WERI-Rb-1 (cell line): ENCODE results near the gene DHRS12.

Experiments
- DNase-seq: peaks from one replicate; pipeline ENCODE4 v3.0.0-alpha.2; 2020
- H3K27ac ChIP-seq: fragments of 250-450 bp; sonication (Bioruptor Pico); 2 replicates; pipeline ENCODE4 v1.5.1; 2020; ENCODE audit warnings: mild to moderate bottlenecking, moderate library complexity
- H3K27me3 ChIP-seq: fragments of 250-450 bp; sonication (Bioruptor Pico); 2 replicates; pipeline ENCODE4 v1.5.1; 2021; ENCODE audit warnings: mild to moderate bottlenecking, low read depth, moderate library complexity; ENCODE audit not compliant: insufficient read depth, severe bottlenecking
- H3K36me3 ChIP-seq: fragments of 250-450 bp; sonication (Bioruptor Pico); 2 replicates; pipeline ENCODE4 v1.5.1; 2020; ENCODE audit warnings: mild to moderate bottlenecking, moderate library complexity
- H3K4me3 ChIP-seq: 2 replicates; pipeline ENCODE4 v1.5.1; 2011; ENCODE audit warnings: low read depth, mild to moderate bottlenecking, control low read depth, low read length
- H3K9me3 ChIP-seq: fragments of 250-450 bp; sonication (Bioruptor Pico); 2 replicates; pipeline ENCODE4 v1.5.1; 2021; ENCODE audit warnings: mild to moderate bottlenecking, moderate library complexity; ENCODE audit not compliant: severe bottlenecking
- CTCF ChIP-seq: IDR thresholded peaks from 2 replicates; pipeline ENCODE4 v1.5.1; 2011; ENCODE audit warnings: low read depth, mild to moderate bottlenecking, control low read depth, inconsistent platforms, low read length

The DHRS12 gene

GRCh38 chr13:51769455-51770127 is 34.4 kb downstream of the DHRS12 start:
- no peak for DNase-seq
- no peaks in the 10 kb centered on the region for H3K27me3 ChIP-seq
- no peaks in the 10 kb centered on the region for H3K9me3 ChIP-seq
- no peaks in the 10 kb centered on the region for H3K36me3 ChIP-seq
- H3K27ac ChIP-seq, result no peak overlapping the region
- no peak for TF ChIP-seq CTCF
- no peak overlapping the region for H3K4me3 ChIP-seq

- DNase-seq, result no peak
- H3K9me3 ChIP-seq, result no peaks in the 10 kb centered on the region
- no peaks in the 10 kb centered on the region for H3K36me3 ChIP-seq
- TF ChIP-seq CTCF, result no peak
- no peak overlapping the region for H3K27ac ChIP-seq
- no peaks in the 10 kb centered on the region for H3K27me3 ChIP-seq
- no peak overlapping the region for H3K4me3 ChIP-seq
Measured at GRCh38 chr13:51768976-51769375, 35.0 kb downstream of the DHRS12 start.

- no peak for DNase-seq
- no peaks in the 10 kb centered on the region for H3K27me3 ChIP-seq
- no peak overlapping the region for H3K4me3 ChIP-seq
- TF ChIP-seq CTCF, result no peak
- no peaks in the 10 kb centered on the region for H3K36me3 ChIP-seq
- no peak overlapping the region for H3K27ac ChIP-seq
- H3K9me3 ChIP-seq, result no peaks in the 10 kb centered on the region
Measured at GRCh38 chr13:51768378-51768921, 35.5 kb downstream of the DHRS12 start.

GRCh38 chr13:51767100-51767499 is 36.9 kb downstream of the DHRS12 start:
- Histone ChIP-seq H3K36me3 (no peaks in the 10 kb centered on the region), H3K27ac (no peak overlapping the region), H3K9me3 (no peaks in the 10 kb centered on the region), H3K4me3 (no peak overlapping the region), H3K27me3 (no peaks in the 10 kb centered on the region)
- DNase-seq, result no peak
- 0 out of 2 replicates have a peak, but pooled peaks have one; percentile 25 for TF ChIP-seq CTCF

GRCh38 chr13:51765142-51765515 is 38.8 kb downstream of the DHRS12 start:
- H3K4me3 ChIP-seq, result no peak overlapping the region
- no peaks in the 10 kb centered on the region for H3K36me3 ChIP-seq
- TF ChIP-seq CTCF, result no peak
- H3K9me3 ChIP-seq, result no peaks in the 10 kb centered on the region
- H3K27ac ChIP-seq, result no peak overlapping the region
- DNase-seq, result no peak
- no peaks in the 10 kb centered on the region for H3K27me3 ChIP-seq
